ENCODE results near the gene SLC19A1. TPM values are rescaled to one million over a fixed set of nuclear protein-coding genes. Genes with fewer than 3 reads are reported as not detected.

SLC19A1 gene
- total RNA-seq, 4 donors from 2014 or later, result 7.6 to 12.8 (median 10.3) TPM; not detected in 1

GRCh38 chr21:45579383-45580180, 37.3 kb upstream of the SLC19A1 start:
- Histone ChIP-seq H3K27ac (no peak overlapping the region), H3K4me3 (no peak overlapping the region), H3K9me3 (no peaks in the 10 kb centered on the region), H3K27me3 (no peaks in the 10 kb centered on the region), H3K4me1 (no peaks in the 10 kb centered on the region), H3K36me3 (no peaks in the 10 kb centered on the region)
- intact Hi-C loops (cut with DNase I; ENCODE audit: low total_unique reads), result no loop called here
- no peak for TF ChIP-seq POLR2A (IDR thresholded peaks at IDR 0.05)
- no peak for TF ChIP-seq CTCF (IDR thresholded peaks at IDR 0.05)
- peak in 1 of 2 donors; percentile 7 for DNase-seq

- Histone ChIP-seq H3K36me3 (no peaks in the 10 kb centered on the region), H3K27me3 (no peaks in the 10 kb centered on the region), H3K9me3 (no peaks in the 10 kb centered on the region), H3K4me3 (no peak overlapping the region), H3K27ac (no peak overlapping the region), H3K4me1 (no peaks in the 10 kb centered on the region)
- intact Hi-C loops (cut with DNase I; ENCODE audit: low total_unique reads), result no loop called here
- no peak for DNase-seq
- TF ChIP-seq POLR2A (IDR thresholded peaks at IDR 0.05) (no peak), CTCF (IDR thresholded peaks at IDR 0.05) (no peak)
These were observed 36.7 kb upstream of the SLC19A1 start for GRCh38 chr21:45578811-45579381.

GRCh38 chr21:45578176-45578801, 36.0 kb upstream of the SLC19A1 start:
- TF ChIP-seq CTCF (IDR thresholded peaks at IDR 0.05), result no peak
- H3K9me3 ChIP-seq, result no peaks in the 10 kb centered on the region
- intact Hi-C loops (cut with DNase I; ENCODE audit: low total_unique reads), result no loop called here
- no peak overlapping the region for H3K4me3 ChIP-seq
- H3K4me1 ChIP-seq, result no peaks in the 10 kb centered on the region
- DNase-seq, result peak in 1 of 2 donors; percentile 11
- H3K36me3 ChIP-seq, result no peaks in the 10 kb centered on the region
- no peaks in the 10 kb centered on the region for H3K27me3 ChIP-seq
- no peak overlapping the region for H3K27ac ChIP-seq

- intact Hi-C loops (cut with DNase I; ENCODE audit: low total_unique reads), result no loop called here
- H3K27me3 ChIP-seq, result no peaks in the 10 kb centered on the region
- DNase-seq, result no peak
These were observed 35.5 kb upstream of the SLC19A1 start for GRCh38 chr21:45577801-45578175.

More at GRCh38 chr21:45577801-45578175, 35.5 kb upstream of the SLC19A1 start:
- Histone ChIP-seq H3K4me1 (no peaks in the 10 kb centered on the region), H3K9me3 (no peaks in the 10 kb centered on the region), H3K36me3 (no peaks in the 10 kb centered on the region), H3K4me3 (no peak overlapping the region), H3K27ac (no peak overlapping the region)
- TF ChIP-seq CTCF (IDR thresholded peaks at IDR 0.05) (no peak), POLR2A (IDR thresholded peaks at IDR 0.05) (no peak)
